SK-N-SH (cell line): Measurements from ENCODE around the gene IFT122.

Source experiments
- FOSL2 ChIP-seq: IDR thresholded peaks from 2 replicates; pipeline ENCODE4 v1.4.0; 2012; ENCODE audit warnings: low read depth, mild to moderate bottlenecking, moderate library complexity, borderline replicate concordance
- POLR2AphosphoS5 ChIP-seq: IDR thresholded peaks from 2 replicates; pipeline ENCODE4 v1.6.1; 2012; ENCODE audit warnings: low read depth, low read length
- YY1 ChIP-seq: IDR thresholded peaks from 2 replicates; pipeline ENCODE4 v1.4.0; 2012; ENCODE audit warnings: low read depth, mild to moderate bottlenecking
- TF ChIP-seq, protein P1 (sequence below): fragments of 200-600 bp; sonication (generic); IDR thresholded peaks from 2 replicates; pipeline ENCODE4 v1.6.1; 2017; ENCODE audit warnings: antibody characterized with exemption, mild to moderate bottlenecking, moderate library complexity
- TF ChIP-seq, protein P2 (sequence below): IDR thresholded peaks from 2 replicates; pipeline ENCODE4 v1.4.0; 2012; ENCODE audit warnings: low read depth, borderline replicate concordance
- TF ChIP-seq, protein P3 (sequence below): IDR thresholded peaks from 2 replicates; pipeline ENCODE4 v1.6.1; 2012; ENCODE audit warnings: mild to moderate bottlenecking, low read depth, low read length, moderate library complexity

DNA sequence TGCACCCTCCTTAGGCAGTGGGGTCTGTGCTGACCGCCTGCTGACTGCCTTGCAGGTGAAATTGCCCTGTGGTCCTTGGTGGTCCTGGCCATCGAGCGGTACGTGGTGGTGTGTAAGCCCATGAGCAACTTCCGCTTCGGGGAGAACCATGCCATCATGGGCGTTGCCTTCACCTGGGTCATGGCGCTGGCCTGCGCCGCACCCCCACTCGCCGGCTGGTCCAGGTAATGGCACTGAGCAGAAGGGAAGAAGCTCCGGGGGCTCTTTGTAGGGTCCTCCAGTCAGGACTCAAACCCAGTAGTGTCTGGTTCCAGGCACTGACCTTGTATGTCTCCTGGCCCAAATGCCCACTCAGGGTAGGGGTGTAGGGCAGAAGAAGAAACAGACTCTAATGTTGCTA lies 90.8 kb downstream of the IFT122 start:
- no peak for TF ChIP-seq POLR2AphosphoS5
- no peak for TF ChIP-seq FOSL2
- TF ChIP-seq YY1: no peak
- TF ChIP-seq, protein P1, sequence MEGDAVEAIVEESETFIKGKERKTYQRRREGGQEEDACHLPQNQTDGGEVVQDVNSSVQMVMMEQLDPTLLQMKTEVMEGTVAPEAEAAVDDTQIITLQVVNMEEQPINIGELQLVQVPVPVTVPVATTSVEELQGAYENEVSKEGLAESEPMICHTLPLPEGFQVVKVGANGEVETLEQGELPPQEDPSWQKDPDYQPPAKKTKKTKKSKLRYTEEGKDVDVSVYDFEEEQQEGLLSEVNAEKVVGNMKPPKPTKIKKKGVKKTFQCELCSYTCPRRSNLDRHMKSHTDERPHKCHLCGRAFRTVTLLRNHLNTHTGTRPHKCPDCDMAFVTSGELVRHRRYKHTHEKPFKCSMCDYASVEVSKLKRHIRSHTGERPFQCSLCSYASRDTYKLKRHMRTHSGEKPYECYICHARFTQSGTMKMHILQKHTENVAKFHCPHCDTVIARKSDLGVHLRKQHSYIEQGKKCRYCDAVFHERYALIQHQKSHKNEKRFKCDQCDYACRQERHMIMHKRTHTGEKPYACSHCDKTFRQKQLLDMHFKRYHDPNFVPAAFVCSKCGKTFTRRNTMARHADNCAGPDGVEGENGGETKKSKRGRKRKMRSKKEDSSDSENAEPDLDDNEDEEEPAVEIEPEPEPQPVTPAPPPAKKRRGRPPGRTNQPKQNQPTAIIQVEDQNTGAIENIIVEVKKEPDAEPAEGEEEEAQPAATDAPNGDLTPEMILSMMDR: no peak
- TF ChIP-seq, protein P2, sequence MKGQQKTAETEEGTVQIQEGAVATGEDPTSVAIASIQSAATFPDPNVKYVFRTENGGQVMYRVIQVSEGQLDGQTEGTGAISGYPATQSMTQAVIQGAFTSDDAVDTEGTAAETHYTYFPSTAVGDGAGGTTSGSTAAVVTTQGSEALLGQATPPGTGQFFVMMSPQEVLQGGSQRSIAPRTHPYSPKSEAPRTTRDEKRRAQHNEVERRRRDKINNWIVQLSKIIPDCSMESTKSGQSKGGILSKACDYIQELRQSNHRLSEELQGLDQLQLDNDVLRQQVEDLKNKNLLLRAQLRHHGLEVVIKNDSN: no peak
- TF ChIP-seq, protein P3, sequence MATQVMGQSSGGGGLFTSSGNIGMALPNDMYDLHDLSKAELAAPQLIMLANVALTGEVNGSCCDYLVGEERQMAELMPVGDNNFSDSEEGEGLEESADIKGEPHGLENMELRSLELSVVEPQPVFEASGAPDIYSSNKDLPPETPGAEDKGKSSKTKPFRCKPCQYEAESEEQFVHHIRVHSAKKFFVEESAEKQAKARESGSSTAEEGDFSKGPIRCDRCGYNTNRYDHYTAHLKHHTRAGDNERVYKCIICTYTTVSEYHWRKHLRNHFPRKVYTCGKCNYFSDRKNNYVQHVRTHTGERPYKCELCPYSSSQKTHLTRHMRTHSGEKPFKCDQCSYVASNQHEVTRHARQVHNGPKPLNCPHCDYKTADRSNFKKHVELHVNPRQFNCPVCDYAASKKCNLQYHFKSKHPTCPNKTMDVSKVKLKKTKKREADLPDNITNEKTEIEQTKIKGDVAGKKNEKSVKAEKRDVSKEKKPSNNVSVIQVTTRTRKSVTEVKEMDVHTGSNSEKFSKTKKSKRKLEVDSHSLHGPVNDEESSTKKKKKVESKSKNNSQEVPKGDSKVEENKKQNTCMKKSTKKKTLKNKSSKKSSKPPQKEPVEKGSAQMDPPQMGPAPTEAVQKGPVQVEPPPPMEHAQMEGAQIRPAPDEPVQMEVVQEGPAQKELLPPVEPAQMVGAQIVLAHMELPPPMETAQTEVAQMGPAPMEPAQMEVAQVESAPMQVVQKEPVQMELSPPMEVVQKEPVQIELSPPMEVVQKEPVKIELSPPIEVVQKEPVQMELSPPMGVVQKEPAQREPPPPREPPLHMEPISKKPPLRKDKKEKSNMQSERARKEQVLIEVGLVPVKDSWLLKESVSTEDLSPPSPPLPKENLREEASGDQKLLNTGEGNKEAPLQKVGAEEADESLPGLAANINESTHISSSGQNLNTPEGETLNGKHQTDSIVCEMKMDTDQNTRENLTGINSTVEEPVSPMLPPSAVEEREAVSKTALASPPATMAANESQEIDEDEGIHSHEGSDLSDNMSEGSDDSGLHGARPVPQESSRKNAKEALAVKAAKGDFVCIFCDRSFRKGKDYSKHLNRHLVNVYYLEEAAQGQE: no peak
